K562 (cell line): ENCODE measurements around the gene PYCR2. TPM values are rescaled to one million over a fixed set of nuclear protein-coding genes. Genes with fewer than 3 reads are reported as not detected.

Experiments used
- CHCHD3 ChIP-seq: fragments of 250-450 bp; sonication (Bioruptor Pico); IDR thresholded peaks from 2 replicates; pipeline ENCODE4 v2.1.2; 2022; ENCODE audit warnings: mild to moderate bottlenecking
- ESRRA ChIP-seq: fragments of 450-650 bp; IDR thresholded peaks from 2 replicates; pipeline ENCODE4 v1.6.1; 2014; ENCODE audit warnings: low read depth, mild to moderate bottlenecking, moderate library complexity, borderline replicate concordance
- FOXA3 ChIP-seq, 2 experiments: fragments of 450-650 bp in 1 of 2; sonication (generic) in 1 of 2; formaldehyde crosslinking; IDR thresholded peaks in 1 of 2; conservative IDR thresholded peaks in 1 of 2; 2 replicates each; pipeline versions ENCODE4 v1.4.0 to v1.8.0; 2020 to 2022; ENCODE audit warnings: mild to moderate bottlenecking in 2 of 2, missing genetic modification reagents in 1 of 2
- HNRNPK ChIP-seq: fragments of 200-400 bp; formaldehyde crosslinking; IDR thresholded peaks from one replicate; pipeline ENCODE4 v1.6.1; 2018; ENCODE audit warnings: mild to moderate bottlenecking, low read depth, low read length; ENCODE audit not compliant: poor library complexity, severe bottlenecking
- ILK ChIP-seq: fragments of 450-650 bp; IDR thresholded peaks from 2 replicates; pipeline ENCODE4 v1.6.1; 2016; ENCODE audit warnings: missing genetic modification characterization, low read depth, mild to moderate bottlenecking, missing compliant biosample characterization, moderate library complexity, borderline replicate concordance
- KLF1 ChIP-seq: fragments of 450-650 bp; IDR thresholded peaks from 2 replicates; pipeline ENCODE4 v1.6.1; 2016; ENCODE audit warnings: missing genetic modification characterization, missing compliant biosample characterization
- MECOM ChIP-seq: fragments of 250-450 bp; sonication (Bioruptor Pico); IDR thresholded peaks from 2 replicates; pipeline ENCODE4 v1.8.0; 2022; ENCODE audit warnings: inconsistent platforms
- NCOA1 ChIP-seq: fragments of 450-650 bp; IDR thresholded peaks from 2 replicates; pipeline ENCODE4 v1.6.1; 2016; ENCODE audit warnings: low read depth
- PBX2 ChIP-seq, 2 experiments: IDR thresholded peaks in 1 of 2; conservative IDR thresholded peaks in 1 of 2; 2 replicates each; pipeline ENCODE4 v1.6.1; 2016; ENCODE audit warnings: low read depth in 2 of 2, mild to moderate bottlenecking in 1 of 2, missing compliant biosample characterization in 1 of 2, missing genetic modification characterization in 1 of 2, moderate library complexity in 1 of 2
- PRMT5 ChIP-seq: sonication (generic); formaldehyde crosslinking; IDR thresholded peaks from 2 replicates; pipeline ENCODE4 v1.5.0; 2020; ENCODE audit warnings: missing genetic modification reagents
- SAFB ChIP-seq: fragments of 200-400 bp; formaldehyde crosslinking; IDR thresholded peaks from 2 replicates; pipeline ENCODE4 v1.6.1; 2017; ENCODE audit warnings: low read depth, low read length, borderline replicate concordance
- STAT5B ChIP-seq: fragments of 250-450 bp; sonication (Bioruptor Pico); IDR thresholded peaks from 2 replicates; pipeline ENCODE4 v1.8.0; 2021; ENCODE audit warnings: mild to moderate bottlenecking, inconsistent platforms
- TOE1 ChIP-seq, 2 experiments: fragments of 450-650 bp in 1 of 2; sonication (generic) in 1 of 2; formaldehyde crosslinking in 1 of 2; IDR thresholded peaks; 2 replicates each; pipeline versions ENCODE4 v1.7.1 to v1.8.0; 2016 to 2022; ENCODE audit warnings: borderline replicate concordance in 2 of 2, mild to moderate bottlenecking in 2 of 2, antibody characterized with exemption in 1 of 2, inconsistent platforms in 1 of 2, low read depth in 1 of 2, missing genetic modification reagents in 1 of 2, moderate library complexity in 1 of 2
- ZC3H8 ChIP-seq: fragments of 450-650 bp; IDR thresholded peaks from 2 replicates; pipeline ENCODE4 v1.6.1; 2017
- ZFX ChIP-seq: sonication (generic); formaldehyde crosslinking; IDR thresholded peaks from 2 replicates; pipeline ENCODE4 v1.8.0; 2022; ENCODE audit warnings: mild to moderate bottlenecking, missing genetic modification reagents, moderate library complexity
- ZKSCAN3 ChIP-seq: fragments of 250-450 bp; sonication (Bioruptor Pico); IDR thresholded peaks from 2 replicates; pipeline ENCODE4 v1.4.0; 2020
- ZNF232 ChIP-seq: sonication (generic); formaldehyde crosslinking; IDR thresholded peaks from 2 replicates; pipeline ENCODE4 v1.8.0; 2022; ENCODE audit warnings: mild to moderate bottlenecking, missing genetic modification reagents
- ZNF280B ChIP-seq: fragments of 250-450 bp; sonication (Bioruptor Pico); IDR thresholded peaks from 2 replicates; pipeline ENCODE4 v1.5.1; 2021; ENCODE audit warnings: mild to moderate bottlenecking
- ZNF785 ChIP-seq: fragments of 250-450 bp; sonication (Bioruptor Pico); IDR thresholded peaks from 2 replicates; pipeline ENCODE4 v1.4.0; 2020; ENCODE audit warnings: mild to moderate bottlenecking
- polyA plus RNA-seq, 8 experiments: library from polyadenylated mRNA; depleted of rRNA in 4 of 8; stranded (reverse) in 5 of 8; unstranded in 3 of 8; fragments of >200 nt; fragmentation: Nextera tagmentation in 2 of 8; fragmentation: Illumina TruSeq in 1 of 8; extraction: Ambion mirVana in 2 of 8; extraction: Trizol in 1 of 8; gene quantifications; 2 replicates each; pipeline versions ENCODE4 v1.2.1 to v1.2.3, GENCODE V29; 2011 to 2014; ENCODE audit warnings: inconsistent platforms in 1 of 8, missing spikeins in 1 of 8
- total RNA-seq, 7 experiments: library from RNA; depleted of rRNA in 6 of 7; stranded (reverse); fragments of >200 nt in 6 of 7; fragmentation: Illumina TruSeq in 2 of 7; extraction: Trizol in 2 of 7; gene quantifications; 2 replicates each; pipeline versions ENCODE4 v1.2.1 to v1.2.3, GENCODE V29; 2011 to 2021; ENCODE audit warnings: low replicate concordance in 1 of 7
- TF ChIP-seq, protein P1 (sequence below): fragments of 250-450 bp; sonication (Bioruptor Pico); IDR thresholded peaks from 2 replicates; pipeline ENCODE4 v1.8.0; 2021; ENCODE audit warnings: borderline replicate concordance, mild to moderate bottlenecking, moderate library complexity; ENCODE audit not compliant: poor library complexity, severe bottlenecking
- TF ChIP-seq, protein P2 (sequence below): fragments of 200-800 bp; sonication (Bioruptor generic); IDR thresholded peaks from 2 replicates; pipeline ENCODE4 v1.6.1; 2017; ENCODE audit warnings: missing genetic modification characterization, missing compliant biosample characterization

Gene PYCR2
- total and polyA plus RNA-seq, 9 of the 15 experiments (the other 6 are each of a cell fraction or from before 2014, with no cell fraction given): 5.5 to 219 (median 127) TPM

- TF ChIP-seq STAT5B (CRISPR knock-in tag) (no peak), PRMT5 (CRISPR knock-in tag) (peak; percentile 73; the same call in 1 of the 2 replicates), ZNF232 (CRISPR knock-in tag) (no peak), ZNF785 (CRISPR knock-in tag) (no peak), PBX2 (CRISPR knock-in tag; IDR thresholded peaks at IDR 0.05; ENCODE audit: low read depth) (no peak), PBX2 (tag; conservative IDR thresholded peaks at IDR 0.05; ENCODE audit: low read depth) (no peak), ESRRA (peak; percentile 44; the same call in 1 of the 2 replicates), KLF1 (no peak), SAFB (peak; percentile 47; the same call in 1 of the 2 replicates), MECOM (CRISPR knock-in tag) (no peak), ZNF280B (CRISPR knock-in tag) (no peak), HNRNPK (no peak), ZC3H8 (no peak), ZKSCAN3 (CRISPR knock-in tag) (no peak), ILK (tag) (no peak), FOXA3 (CRISPR knock-in tag; conservative IDR thresholded peaks at IDR 0.05 in 1 of 2, IDR thresholded peaks at IDR 0.05 in 1 of 2) (peak in 1 of 2 experiments; percentile 64; a peak in 1 of 4 replicates), TOE1 (IDR thresholded peaks at IDR 0.05; ENCODE audit: borderline replicate concordance) (peak; percentile 27), TOE1 (CRISPR knock-in tag; IDR thresholded peaks at IDR 0.05; ENCODE audit: borderline replicate concordance, low read depth) (no peak), NCOA1 (no peak), ZFX (CRISPR knock-in tag) (peak; percentile 99), CHCHD3 (no peak)
- TF ChIP-seq, protein P1, sequence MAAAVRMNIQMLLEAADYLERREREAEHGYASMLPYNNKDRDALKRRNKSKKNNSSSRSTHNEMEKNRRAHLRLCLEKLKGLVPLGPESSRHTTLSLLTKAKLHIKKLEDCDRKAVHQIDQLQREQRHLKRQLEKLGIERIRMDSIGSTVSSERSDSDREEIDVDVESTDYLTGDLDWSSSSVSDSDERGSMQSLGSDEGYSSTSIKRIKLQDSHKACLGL (CRISPR knock-in tag): no peak
- TF ChIP-seq, protein P2, sequence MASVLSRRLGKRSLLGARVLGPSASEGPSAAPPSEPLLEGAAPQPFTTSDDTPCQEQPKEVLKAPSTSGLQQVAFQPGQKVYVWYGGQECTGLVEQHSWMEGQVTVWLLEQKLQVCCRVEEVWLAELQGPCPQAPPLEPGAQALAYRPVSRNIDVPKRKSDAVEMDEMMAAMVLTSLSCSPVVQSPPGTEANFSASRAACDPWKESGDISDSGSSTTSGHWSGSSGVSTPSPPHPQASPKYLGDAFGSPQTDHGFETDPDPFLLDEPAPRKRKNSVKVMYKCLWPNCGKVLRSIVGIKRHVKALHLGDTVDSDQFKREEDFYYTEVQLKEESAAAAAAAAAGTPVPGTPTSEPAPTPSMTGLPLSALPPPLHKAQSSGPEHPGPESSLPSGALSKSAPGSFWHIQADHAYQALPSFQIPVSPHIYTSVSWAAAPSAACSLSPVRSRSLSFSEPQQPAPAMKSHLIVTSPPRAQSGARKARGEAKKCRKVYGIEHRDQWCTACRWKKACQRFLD (CRISPR knock-in tag): no peak
Observed at GRCh38 chr1:225881959-225882693, 41.9 kb downstream of the PYCR2 start, which contains the start of gene TMEM63A (continued).
